GM18909 (cell line): ENCODE data around the gene PTPRG.

Experiments
- ATAC-seq: cut with Tn5 transposase; IDR thresholded peaks from one replicate; pipeline ENCODE4 v1.9.1; 2021; ENCODE audit warnings: mild to moderate bottlenecking; ENCODE audit not compliant: unreplicated experiment, poor library complexity

Gene PTPRG

GRCh38 chr3:62253971-62254370 lies 692.6 kb downstream of the PTPRG start:
- no peak for ATAC-seq

DNA sequence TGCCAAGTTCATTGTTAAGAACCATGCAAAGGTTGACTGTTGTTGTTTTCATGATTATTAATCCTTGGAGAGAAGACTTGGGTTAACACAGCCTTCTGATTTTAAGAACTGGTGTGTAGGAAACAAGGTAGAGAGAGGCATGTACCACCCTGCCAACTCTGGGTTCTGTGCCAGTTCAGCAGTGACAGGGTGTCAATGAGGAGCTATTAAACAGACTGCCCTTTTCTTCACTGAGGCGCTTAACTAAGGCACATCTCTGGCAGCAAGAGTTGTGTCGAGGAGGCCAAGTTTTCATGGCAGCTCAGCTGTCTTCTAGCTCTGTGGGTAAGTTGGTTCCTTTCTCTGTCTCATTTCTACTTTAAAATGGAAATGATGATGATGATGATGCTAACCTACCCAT lies 694.4 kb downstream of the PTPRG start:
- no peak for ATAC-seq

- no peak for ATAC-seq
Measured at GRCh38 chr3:62259924-62260323, 698.6 kb downstream of the PTPRG start.

GRCh38 chr3:62260655-62261054 lies 699.3 kb downstream of the PTPRG start:
- no peak for ATAC-seq

DNA sequence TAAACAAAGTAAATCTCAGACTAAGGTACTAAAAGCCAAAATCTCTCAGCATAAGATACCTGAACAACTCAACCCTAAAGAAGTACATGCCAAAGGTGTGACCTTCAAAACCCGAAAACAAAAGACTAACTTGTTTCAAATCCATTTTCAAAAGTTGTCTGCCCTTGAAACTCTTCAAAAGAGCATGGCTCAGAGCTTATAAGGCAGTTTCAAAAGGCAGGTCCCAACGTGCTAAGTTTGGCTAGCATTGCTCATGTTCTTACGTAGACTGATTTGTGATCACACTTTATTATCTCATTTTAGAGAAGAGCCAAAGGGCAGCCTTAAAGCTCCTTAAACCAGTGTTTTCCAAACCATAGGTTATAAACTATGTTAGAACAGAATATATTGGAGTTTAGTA lies 699.8 kb downstream of the PTPRG start:
- ATAC-seq: no peak

GRCh38 chr3:62261736-62262135 lies 700.4 kb downstream of the PTPRG start:
- ATAC-seq: no peak

DNA sequence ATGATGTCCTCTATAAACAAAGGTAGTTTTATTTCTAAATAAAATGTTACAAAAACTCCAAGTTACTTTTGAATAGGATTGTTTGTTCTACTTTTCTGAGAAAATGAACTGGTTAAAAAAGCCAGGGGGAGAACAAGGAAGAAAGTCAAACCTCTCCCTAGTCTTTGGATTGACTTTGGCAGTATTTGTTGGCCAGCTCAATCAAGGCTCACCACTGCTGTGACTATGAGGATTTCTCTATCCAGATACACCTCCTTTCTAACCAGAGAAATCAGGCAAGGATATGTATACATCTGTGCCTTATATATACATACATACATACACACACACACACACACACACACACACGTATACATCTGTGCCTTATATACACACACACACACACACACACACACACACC lies 704.2 kb downstream of the PTPRG start:
- no peak for ATAC-seq

GRCh38 chr3:62266668-62267283 lies 705.4 kb downstream of the PTPRG start:
- no peak for ATAC-seq

DNA sequence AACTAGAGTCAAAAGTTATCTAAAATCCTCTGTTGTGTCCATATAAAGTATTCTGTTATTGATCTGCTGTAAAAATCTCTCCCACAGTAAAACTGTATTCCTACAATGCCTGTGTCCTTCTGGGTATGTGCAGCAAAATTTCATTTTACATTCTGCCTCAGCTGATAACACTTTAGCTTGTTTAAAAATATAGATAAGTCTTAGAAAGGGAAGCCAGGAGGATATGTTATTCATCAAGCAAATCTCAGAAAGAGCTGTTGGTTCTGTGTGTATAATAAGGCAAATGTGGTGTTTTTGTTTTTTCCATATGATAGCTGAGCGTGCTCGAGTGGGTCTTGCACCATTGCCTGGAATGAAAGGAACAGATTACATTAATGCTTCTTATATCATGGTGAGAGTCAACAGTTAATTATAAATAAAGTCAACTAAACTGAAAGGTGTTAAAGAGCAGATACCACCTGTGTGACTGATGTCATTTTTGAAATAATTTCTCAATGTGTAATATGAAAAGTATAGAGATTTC lies 715.3 kb downstream of the PTPRG start:
- ATAC-seq: no peak

DNA sequence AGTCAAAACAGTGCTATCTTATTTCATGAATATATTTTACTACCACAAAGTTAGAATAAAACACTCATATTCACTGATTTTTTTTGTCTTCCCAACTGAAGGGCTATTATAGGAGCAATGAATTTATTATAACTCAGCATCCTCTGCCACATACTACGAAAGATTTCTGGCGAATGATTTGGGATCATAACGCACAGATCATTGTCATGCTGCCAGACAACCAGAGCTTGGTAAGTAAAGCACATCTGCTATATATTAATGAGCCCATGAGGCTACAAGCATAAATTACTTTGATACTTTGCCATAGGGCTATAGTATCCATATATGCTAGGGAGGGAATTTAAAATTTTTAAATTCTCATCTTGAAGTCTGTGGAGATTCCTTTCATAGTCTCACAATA lies 716.1 kb downstream of the PTPRG start:
- no peak for ATAC-seq

DNA sequence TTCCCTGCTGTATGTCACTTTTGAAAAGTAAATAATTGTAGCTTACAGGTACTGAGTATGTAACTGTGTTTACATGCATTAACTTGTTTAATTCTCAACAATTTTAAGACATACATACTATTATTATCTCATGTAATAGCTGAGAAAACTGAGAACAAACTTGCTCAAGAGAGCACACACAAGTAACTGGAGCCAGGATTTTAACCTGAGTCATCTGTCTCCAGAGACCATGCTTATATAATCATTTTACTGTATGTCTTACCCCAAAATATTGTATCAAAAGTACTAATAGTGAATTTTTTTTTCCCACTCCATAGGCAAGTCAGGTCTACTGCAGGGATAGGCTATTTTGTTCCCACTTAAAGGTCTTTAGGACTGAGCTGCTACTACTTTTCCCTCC lies 716.6 kb downstream of the PTPRG start:
- no peak for ATAC-seq

GRCh38 chr3:62281726-62282125 lies 720.4 kb downstream of the PTPRG start:
- no peak for ATAC-seq

- no peak for ATAC-seq
Measured at GRCh38 chr3:62284442-62284841, 723.1 kb downstream of the PTPRG start.

DNA sequence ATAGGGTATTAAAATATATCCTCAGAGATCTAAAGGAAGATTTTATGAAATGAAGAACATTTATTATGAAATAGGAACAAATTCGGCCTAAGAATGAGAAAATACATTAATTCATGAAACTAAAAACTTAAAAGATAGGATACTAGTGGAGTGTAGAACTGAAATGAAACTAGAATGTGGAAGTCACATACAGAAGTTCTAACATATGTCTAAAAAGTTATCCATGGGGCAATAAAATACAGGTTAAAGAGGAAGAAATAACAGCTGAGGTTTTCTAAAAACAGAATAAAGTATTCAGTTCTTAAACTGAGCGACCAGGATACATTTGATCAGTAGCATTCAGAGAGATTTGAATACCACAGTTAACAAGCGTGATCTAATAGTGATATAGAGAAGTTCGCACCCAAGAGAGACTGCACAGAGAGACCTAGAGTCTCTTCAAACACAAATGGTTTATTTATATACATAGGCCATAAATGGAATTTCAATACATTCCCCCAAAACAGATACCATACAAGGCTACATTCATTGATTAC lies 726.1 kb downstream of the PTPRG start:
- ATAC-seq: no peak

DNA sequence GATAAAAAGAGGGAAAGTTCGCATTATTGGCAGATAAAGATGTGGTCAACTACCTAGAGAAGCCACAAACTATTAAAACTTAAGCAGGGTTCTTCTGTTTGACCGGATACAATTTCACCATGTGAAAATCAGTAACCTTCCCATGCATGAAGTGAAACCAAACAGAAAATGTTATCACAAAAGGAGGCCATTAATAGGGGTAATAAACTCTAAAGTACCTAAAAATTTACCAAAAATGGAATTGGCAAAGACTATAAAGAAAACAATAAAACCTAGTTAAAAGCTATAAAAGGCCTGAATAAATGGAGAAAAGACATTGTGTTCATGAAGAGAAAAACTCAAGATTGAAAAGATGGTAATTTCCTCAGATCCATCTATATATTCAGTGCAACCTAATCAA lies 728.6 kb downstream of the PTPRG start:
- no peak for ATAC-seq

DNA sequence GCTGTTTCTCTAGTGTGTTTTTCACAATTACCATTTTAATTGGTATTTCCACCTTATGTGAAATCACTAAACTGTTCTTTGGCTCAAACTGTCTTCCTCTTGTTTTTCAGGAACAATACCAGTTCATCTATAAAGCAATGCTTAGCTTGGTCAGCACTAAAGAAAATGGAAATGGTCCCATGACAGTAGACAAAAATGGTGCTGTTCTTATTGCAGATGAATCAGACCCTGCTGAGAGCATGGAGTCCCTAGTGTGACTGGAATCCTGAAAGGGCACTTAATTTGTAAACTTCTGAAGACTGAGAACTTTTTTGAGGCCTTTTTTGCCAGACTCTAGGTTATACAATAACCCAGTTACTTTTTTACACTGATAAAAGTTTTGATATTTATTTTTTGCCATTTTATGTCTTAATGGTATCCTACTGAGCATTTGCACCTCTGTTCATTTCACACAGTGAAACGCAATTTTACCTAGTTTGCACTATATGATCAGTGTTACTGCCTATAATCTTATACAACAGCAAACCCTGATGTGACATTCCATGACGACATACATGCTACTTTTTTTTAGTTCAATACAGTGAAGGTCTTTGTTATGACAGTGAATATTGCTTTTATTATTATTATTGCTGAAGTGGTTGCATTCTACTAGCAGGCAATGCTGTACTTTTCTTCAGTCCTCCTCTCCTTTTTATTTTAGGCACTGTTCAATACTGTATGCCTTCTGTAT lies 731.8 kb downstream of the PTPRG start:
- no peak for ATAC-seq

- ATAC-seq: no peak
Measured at GRCh38 chr3:62295571-62295970, 734.2 kb downstream of the PTPRG start.

DNA sequence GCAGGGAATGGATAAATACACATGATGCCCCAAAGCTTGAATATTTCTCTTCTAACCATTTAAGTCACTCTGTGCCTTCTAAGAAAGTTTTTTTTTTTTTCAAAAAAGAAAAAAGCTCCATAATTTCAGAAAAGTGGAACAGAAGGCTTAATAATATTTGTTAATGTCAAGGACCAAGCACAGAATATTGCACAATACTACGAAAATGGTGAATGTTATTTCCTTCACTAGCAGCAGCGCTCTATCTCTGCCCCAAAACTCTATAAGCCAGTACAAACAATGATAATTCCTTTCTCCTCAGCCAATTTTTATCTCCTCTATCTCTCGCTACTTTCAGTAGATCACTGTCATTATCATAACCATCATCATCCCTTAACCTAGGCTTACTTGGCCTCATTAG lies 739.2 kb downstream of the PTPRG start:
- ATAC-seq: no peak

DNA sequence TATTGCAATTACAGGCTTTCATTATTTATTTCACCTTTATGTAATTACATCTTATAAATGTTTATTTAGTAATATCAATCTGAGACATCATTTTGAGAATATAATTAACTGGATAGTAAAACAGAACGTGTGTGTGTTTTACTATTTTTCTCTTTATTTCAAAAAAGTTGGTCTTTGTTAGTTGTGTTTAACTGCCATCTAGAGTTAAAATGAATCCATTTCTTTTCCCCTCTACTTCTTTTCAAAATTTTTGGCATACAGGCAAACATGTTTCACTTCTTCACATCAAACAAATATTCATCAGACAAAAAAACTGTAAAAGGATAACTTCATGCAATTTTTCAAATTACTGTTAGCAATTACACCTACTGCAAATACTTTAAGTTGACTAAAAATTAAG lies 750.8 kb downstream of the PTPRG start:
- ATAC-seq: no peak

- no peak for ATAC-seq
Measured at GRCh38 chr3:62316525-62316924, 755.2 kb downstream of the PTPRG start.

DNA sequence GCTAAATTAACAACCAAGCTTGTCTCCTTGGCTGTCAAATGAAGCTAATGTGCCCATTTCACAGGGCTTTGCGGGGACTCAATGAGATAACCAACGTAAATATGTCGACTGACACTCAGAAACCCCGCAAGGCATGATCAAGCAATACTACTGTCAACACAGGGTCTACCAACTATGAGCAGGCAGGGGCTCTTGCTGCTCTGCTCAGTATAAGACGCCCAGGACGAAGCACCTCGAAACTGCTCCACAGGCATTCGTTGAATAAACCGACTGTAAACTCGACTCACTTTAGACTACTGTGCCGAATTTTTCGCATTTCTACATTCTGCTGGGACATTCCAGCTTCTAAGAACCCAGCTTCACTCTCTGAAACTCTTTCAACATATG lies 757.0 kb downstream of the PTPRG start:
- ATAC-seq: no peak
